ENCODE measurements around the gene CCN5.

Gene CCN5

DNA sequence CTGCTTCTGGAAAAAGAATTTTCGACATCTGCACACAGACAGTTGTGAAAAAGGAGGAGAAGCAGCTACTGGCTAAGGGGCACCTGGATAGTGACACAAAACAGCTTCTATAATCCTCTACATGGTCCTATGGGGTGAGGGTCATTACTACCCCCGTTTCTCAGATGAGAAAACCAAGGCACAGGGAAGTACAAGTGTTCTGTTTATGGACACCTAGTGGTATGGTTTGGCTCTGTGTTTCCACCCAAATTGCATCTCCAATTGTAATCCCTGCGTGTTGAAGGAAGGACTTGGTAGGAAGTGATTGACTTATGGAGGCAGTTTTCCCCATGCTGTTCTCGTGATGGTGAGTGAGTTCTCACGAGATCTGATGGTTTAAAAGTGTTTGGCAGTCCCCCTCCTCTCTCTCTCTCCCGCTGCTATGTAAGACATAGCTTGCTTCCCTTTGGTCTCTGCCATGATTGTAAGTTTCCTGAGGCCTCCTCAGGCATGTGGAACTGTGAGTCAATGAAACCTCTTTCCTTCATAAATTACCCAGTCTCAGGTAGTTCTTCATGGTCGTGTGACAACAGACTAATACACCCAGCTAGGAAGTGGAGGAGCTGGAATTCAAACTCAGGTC is 28.0 kb downstream of the CCN5 start:
- Mint-ChIP-seq H3K27ac (no peak overlapping the region), H3K27me3 (peaks cover 64% of the 10 kb centered on the region), H3K9me3 (peaks cover 4% of the 10 kb centered on the region), H3K4me3 (no peak overlapping the region), H3K36me3 (peaks cover 5% of the 10 kb centered on the region), H3K4me1 (peaks cover 14% of the 10 kb centered on the region)
- CTCF ChIA-PET = interaction anchor here (0.5 to 1.3 kb wide), 2 partner anchors 10 to 432 kb away, joined by 3 to 7 read pairs; no protein-coding TSS in a partner anchor
- DNase-seq = no peak

DNA sequence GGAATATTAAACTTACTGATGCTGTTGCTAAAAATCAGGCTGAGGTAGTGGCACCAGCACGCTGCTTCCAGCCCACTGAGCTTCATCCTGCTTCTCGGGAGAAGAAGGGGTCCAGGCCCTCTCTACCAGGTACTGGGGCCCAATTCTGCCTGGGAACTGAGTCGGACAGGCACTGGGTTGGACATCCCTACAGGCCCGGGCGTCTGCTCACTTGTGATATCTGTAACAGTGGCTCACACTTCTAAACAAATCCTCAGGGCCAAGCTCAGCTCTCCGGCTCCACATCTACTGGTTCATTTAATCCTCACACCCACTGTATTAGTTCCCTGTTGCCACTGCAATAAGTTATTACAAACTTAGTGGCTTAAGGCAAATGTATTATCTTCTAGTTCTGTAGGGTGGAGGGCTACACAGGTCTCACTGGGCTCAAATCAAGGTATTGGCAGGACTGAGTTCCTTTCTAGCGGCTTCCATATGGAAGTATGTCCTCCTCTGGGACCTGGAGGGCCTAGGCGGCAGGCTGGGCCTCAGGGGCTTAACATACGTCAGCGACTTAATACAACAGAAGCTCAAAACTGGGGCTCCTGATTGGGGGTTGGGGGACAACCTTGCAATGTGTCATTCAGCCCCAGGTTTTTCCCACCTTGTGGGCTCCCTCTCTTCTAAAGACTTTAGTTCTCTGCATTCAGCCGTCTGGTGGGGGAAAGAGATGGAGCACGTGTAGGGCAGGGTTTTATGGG is 28.9 kb downstream of the CCN5 start:
- no peak for DNase-seq
- H3K9me3 Mint-ChIP-seq = no peaks in the 10 kb centered on the region
- H3K36me3 Mint-ChIP-seq = no peaks in the 10 kb centered on the region
- peaks cover 9% of the 10 kb centered on the region for H3K4me1 Mint-ChIP-seq
- no peak overlapping the region for H3K4me3 Mint-ChIP-seq
- CTCF ChIA-PET = interaction anchor here (0.5 kb wide), 1 partner anchor 433 kb away, joined by 3 read pairs; no protein-coding TSS in a partner anchor
- peaks cover 64% of the 10 kb centered on the region for H3K27me3 Mint-ChIP-seq
- no peak overlapping the region for H3K27ac Mint-ChIP-seq

DNA sequence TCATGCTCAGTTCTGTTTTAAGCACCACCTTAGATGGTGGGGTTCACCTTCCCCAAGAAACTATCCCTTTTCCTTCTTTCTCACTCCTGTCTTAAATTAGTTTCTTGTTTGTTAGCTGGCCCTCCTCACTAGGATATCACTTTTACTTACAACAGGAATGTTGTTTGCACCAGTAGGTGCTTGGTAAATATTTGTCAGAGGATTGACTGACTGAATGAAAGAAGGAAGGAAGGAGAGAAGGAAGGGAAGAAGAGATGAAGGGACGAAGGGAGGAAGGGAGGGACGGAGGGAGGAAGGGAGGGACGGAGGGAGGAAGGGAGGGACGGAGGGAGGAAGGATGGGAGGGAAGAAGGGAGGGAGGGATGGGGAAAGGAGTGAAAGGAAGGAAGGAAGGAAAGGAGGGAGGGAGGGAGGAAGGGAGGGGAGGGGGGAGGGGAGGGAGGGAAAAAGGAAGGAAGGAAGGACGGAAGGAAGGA is 30.0 kb downstream of the CCN5 start:
- H3K27me3 Mint-ChIP-seq = peaks cover 68% of the 10 kb centered on the region

DNA sequence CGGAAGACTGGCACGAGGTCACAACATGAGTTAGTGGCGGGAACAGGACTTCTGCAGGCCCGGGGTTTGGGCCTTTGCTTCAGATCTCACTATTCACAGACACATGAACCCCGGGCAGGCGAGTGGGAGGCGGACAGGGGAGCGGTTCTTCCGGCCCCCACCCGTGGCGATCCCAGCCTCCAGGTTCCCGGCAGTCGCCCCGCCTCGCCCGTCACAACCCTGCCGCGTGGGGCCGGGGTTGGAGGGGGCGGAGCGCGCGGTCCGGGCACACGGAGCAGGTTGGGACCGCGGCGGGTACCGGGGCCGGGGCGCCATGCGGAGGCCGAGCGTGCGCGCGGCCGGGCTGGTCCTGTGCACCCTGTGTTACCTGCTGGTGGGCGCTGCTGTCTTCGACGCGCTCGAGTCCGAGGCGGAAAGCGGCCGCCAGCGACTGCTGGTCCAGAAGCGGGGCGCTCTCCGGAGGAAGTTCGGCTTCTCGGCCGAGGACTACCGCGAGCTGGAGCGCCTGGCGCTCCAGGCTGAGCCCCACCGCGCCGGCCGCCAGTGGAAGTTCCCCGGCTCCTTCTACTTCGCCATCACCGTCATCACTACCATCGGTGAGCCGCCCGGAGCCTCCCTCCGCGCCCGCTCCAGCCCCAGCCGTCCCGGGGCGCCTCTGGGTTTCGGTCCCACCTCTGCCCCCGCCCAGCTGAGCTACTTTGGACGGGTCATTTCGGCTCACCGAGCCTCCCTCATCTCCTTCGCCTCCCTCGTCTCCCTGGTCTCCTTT is 30.6 kb downstream of the CCN5 start, which contains the start of gene KCNK15:
KCNK15 (plus strand) TSS at position 268 of the 769 bp plus-strand sequence; CDS start at position 314, 46 bp downstream.
- Mint-ChIP-seq H3K4me3 (peak within 1 kb of the TSS; percentile 60), H3K4me1 (peaks cover 9% of the 10 kb centered on the region), H3K27me3 (peaks cover 70% of the 10 kb centered on the region), H3K9me3 (no peaks in the 10 kb centered on the region), H3K36me3 (no peaks in the 10 kb centered on the region), H3K27ac (no peak within 1 kb of the TSS)
- peak; percentile 48 for DNase-seq
- CTCF ChIA-PET = interaction anchor here (0.7 to 3.6 kb wide), 3 partner anchors 9 to 121 kb away, joined by 3 to 21 read pairs (median 3); no protein-coding TSS in a partner anchor

More for the DNA sequence above, 30.0 kb downstream of the CCN5 start:
- CTCF ChIA-PET = interaction anchor here (3.6 kb wide), 1 partner anchor 122 kb away, joined by 21 read pairs; no protein-coding TSS in a partner anchor
- H3K27ac Mint-ChIP-seq = no peak overlapping the region
- H3K9me3 Mint-ChIP-seq = no peaks in the 10 kb centered on the region
- DNase-seq = no peak
- peaks cover 9% of the 10 kb centered on the region for H3K4me1 Mint-ChIP-seq
- peak overlapping the region; percentile 42 for H3K4me3 Mint-ChIP-seq
- no peaks in the 10 kb centered on the region for H3K36me3 Mint-ChIP-seq

DNA sequence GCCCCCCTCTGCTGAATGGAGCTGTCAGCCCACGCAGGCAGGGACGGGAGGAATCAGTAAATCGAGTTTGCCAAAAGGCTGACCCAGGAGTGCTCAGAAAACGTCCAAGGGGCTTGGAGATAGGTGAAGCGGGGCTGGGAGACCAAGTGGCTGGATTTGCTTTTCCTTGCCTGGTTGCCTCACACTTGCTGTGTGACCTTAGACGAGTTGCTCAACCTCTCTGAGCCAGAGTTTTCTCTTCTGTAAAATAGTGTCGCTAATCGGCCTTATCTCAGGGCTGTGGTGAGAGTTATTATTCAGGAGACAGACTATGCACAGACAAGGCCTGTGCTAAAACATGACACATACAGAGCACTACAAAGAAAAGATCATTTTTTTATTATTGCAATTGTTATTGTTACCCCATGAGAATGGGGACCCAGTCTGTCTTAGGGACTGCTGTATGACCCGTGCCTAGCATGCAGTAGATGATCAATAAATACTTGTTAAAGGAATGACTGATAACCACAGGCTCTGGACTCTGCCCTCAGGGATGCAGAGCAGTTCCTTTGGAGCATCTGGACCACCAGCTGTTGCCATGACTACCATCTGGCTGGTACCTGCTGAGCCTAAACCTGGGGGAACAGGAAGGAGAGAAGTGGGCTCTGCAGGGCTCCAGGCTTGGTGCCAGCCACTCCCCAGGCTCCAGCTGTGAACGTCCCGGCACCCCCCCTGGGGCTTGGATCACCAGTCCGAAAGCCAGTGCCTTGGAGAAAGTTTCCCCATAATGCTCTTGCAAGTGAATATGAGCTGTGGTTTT is 31.4 kb downstream of the CCN5 start:
- no peak for DNase-seq
- H3K36me3 Mint-ChIP-seq = no peaks in the 10 kb centered on the region
- peaks cover 77% of the 10 kb centered on the region for H3K27me3 Mint-ChIP-seq
- H3K9me3 Mint-ChIP-seq = no peaks in the 10 kb centered on the region
- H3K4me1 Mint-ChIP-seq = peaks cover 9% of the 10 kb centered on the region
- H3K27ac Mint-ChIP-seq = no peak overlapping the region
- peak overlapping the region; percentile 60 for H3K4me3 Mint-ChIP-seq
- CTCF ChIA-PET = interaction anchor here (0.7 to 3.6 kb wide), 16 partner anchors 8 to 365 kb away, joined by 3 to 21 read pairs (median 4); no protein-coding TSS in a partner anchor

DNA sequence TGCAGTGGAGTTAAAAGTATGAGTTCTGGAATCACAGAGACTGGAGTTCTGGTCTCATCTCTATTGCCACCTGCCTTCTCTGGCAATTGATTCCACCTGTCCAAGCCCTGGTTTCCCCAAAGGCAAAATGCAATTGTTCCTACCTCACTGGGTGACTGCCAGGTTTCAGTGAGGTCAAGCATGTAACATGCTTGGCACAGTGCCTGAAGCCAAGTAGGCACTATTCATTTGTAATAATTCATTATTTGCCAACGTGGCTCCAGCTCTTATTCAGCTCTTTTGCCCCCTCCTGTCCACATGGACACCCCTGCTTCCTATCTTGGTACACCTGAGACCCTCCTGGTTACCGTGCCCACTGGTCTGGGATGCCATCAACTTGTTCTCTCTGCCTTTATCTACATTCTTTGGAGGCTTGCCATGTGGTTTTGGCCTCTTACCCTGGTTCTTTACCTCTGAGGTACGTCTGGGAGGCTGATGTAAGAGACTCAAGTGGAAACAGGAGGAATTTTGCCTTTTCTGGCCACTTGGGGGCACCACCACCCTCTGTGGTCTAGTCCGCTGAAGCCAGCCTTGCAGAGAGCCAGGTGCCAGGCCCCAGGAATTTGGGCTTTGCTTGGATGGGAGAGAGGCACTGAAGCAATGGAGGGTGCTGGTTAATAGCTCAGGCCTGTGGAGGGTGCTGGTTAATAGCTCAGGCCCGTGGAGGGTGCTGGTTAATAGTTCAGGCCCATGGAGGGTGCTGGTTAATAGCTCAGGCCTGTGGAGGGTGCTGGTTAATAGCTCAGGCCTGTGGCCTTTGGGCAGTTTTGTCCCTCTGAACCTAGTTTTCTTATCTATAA is 32.2 kb downstream of the CCN5 start:
- Mint-ChIP-seq H3K27me3 (peaks cover 72% of the 10 kb centered on the region), H3K9me3 (no peaks in the 10 kb centered on the region), H3K4me1 (peaks cover 9% of the 10 kb centered on the region), H3K4me3 (no peak overlapping the region), H3K27ac (no peak overlapping the region), H3K36me3 (no peaks in the 10 kb centered on the region)
- peak; percentile 75 for DNase-seq
- CTCF ChIA-PET = interaction anchor here (0.6 to 3.6 kb wide), 23 partner anchors 9 to 364 kb away, joined by 3 to 21 read pairs (median 4); no protein-coding TSS in a partner anchor

DNA sequence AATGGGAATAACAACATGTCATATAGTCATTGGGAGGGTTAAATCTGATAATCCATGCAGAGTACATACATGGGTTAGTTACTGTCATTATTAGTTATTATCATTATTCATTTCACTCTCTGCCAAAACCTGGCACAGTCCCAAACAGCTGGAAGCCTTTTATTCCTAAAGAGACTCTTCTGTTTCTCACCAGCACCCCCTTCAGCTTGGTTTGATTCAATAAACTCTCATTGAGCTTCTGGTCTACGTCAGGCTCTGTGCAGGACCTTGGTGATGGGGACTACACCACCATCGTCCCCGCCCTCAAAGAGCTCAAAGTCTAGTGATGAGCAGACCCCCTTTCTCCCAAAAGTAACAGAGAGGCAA is 32.8 kb downstream of the CCN5 start:
- Mint-ChIP-seq H3K27ac (no peak overlapping the region), H3K9me3 (no peaks in the 10 kb centered on the region), H3K36me3 (no peaks in the 10 kb centered on the region), H3K4me3 (no peak overlapping the region), H3K4me1 (peaks cover 9% of the 10 kb centered on the region), H3K27me3 (peaks cover 71% of the 10 kb centered on the region)
- DNase-seq = no peak
- CTCF ChIA-PET = interaction anchor here (0.6 to 3.6 kb wide), 18 partner anchors 10 to 349 kb away, joined by 3 to 21 read pairs (median 4); no protein-coding TSS in a partner anchor

DNA sequence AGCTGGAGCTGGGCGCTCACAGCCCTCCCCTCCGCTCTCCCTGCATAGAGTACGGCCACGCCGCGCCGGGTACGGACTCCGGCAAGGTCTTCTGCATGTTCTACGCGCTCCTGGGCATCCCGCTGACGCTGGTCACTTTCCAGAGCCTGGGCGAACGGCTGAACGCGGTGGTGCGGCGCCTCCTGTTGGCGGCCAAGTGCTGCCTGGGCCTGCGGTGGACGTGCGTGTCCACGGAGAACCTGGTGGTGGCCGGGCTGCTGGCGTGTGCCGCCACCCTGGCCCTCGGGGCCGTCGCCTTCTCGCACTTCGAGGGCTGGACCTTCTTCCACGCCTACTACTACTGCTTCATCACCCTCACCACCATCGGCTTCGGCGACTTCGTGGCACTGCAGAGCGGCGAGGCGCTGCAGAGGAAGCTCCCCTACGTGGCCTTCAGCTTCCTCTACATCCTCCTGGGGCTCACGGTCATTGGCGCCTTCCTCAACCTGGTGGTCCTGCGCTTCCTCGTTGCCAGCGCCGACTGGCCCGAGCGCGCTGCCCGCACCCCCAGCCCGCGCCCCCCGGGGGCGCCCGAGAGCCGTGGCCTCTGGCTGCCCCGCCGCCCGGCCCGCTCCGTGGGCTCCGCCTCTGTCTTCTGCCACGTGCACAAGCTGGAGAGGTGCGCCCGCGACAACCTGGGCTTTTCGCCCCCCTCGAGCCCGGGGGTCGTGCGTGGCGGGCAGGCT is 35.1 kb downstream of the CCN5 start:
- H3K27ac Mint-ChIP-seq = no peak overlapping the region
- CTCF ChIA-PET = interaction anchor here (1.0 to 2.0 kb wide), 3 partner anchors 117 to 346 kb away, joined by 3 to 11 read pairs (median 5); no protein-coding TSS in a partner anchor
- H3K4me3 Mint-ChIP-seq = no peak overlapping the region
- DNase-seq = peak; percentile 45
- H3K9me3 Mint-ChIP-seq = no peaks in the 10 kb centered on the region
- peaks cover 56% of the 10 kb centered on the region for H3K27me3 Mint-ChIP-seq
- no peaks in the 10 kb centered on the region for H3K36me3 Mint-ChIP-seq
- peaks cover 8% of the 10 kb centered on the region for H3K4me1 Mint-ChIP-seq

DNA sequence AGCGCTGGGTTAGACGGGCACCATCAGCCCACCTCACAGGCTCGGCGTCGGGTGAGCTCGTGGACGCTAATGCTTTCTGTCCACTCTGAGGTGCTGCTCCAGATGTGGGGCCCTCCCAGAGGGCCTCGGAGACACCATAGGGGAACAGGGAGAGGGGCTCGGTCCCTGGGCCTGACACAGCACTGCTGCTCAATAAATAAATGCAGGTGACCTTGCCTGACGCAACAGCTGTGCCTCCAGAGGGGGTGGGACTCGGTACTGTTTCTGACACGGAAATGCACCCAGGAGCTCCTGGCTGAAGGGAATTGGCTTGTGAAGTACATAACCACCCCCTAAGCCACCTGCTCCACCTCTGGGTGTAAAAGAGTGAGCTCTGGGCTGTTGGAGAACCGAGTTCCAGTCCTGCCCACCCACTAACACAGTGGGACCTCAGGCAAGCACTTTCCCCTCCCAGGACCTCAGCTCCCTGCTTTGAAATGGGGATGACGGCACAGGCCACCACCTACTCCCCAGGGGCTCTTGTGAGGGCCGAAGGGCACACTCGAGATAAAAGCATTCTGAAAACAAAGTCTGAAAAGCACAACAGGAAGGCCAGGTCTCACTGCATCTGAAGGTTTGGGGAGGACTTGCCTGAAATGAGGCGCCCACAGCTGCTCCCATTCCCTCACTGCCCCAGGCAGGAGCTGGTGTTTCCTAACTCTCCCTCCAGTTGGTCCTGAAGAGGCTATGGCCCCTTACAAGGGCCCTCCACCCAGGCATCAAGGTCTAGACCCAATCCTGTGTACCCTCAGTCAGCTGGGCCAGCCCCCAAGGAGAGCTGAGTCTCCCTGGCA is 37.1 kb downstream of the CCN5 start:
- CTCF ChIA-PET = interaction anchor here (0.6 kb wide), 1 partner anchor 239 kb away, joined by 3 read pairs; no protein-coding TSS in a partner anchor
- H3K27me3 Mint-ChIP-seq = peaks cover 35% of the 10 kb centered on the region
- DNase-seq = no peak

DNA sequence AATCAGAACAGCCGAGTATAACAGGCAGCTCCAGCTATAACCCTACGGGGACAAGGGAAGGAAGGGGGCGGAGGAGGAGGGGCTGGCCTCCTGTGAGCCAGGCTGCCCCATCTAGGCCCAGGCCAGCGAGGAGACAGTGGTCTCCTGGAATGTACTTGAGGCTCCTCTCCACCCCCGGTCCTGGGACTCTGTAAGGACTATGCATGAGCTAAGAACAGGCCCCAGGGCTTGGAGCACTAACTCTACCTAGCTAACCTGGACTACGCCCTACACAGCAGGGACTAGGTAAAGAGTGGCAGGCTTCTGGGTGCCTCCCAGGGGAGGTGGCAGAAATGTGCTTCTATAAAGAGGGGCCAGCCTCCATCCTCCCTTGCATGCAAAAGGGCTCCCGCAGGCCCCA is 39.4 kb downstream of the CCN5 start:
- no peak overlapping the region for H3K4me3 Mint-ChIP-seq
- no peaks in the 10 kb centered on the region for H3K4me1 Mint-ChIP-seq
- CTCF ChIA-PET = no interaction called here
- H3K27ac Mint-ChIP-seq = no peak overlapping the region
- no peaks in the 10 kb centered on the region for H3K9me3 Mint-ChIP-seq
- no peak for DNase-seq
- peaks cover 34% of the 10 kb centered on the region for H3K27me3 Mint-ChIP-seq
- no peaks in the 10 kb centered on the region for H3K36me3 Mint-ChIP-seq

More for the DNA sequence above, 37.1 kb downstream of the CCN5 start:
- Mint-ChIP-seq H3K9me3 (no peaks in the 10 kb centered on the region), H3K36me3 (no peaks in the 10 kb centered on the region), H3K27ac (no peak overlapping the region), H3K4me3 (no peak overlapping the region), H3K4me1 (peaks cover 2% of the 10 kb centered on the region)

DNA sequence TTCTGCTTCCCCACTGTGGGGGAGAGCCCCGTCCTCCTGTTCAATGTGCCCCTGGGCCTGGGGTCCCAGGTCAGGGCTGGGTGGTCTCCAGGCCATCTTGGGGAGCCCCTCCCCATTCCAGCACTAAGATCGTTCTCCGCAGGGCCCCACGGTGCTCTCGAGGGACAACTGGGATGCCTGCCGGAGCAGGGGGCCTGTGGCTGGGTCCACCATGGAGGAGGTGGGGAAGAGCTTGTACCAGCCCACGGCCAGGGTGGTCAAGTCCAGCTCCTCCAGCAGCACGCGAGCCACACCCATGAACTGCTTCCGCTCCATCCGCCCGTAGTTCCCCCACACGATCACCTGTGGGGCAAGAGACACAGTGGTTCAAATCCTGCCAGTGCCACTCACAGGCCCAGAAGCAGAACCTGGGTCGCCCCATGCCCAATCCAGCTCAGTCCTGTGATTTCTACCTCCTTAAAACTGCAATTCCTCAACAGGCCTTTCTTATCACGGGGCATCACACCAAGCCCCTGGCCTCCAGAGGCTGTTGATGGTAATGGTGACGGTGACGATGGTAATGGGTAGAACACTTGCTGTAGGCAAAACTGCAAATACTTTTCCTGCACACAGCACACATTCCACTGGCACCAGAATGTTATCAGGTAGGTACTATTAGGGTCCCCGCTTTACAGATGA is 41.0 kb downstream of the CCN5 start:
- CTCF ChIA-PET = no interaction called here
- Mint-ChIP-seq H3K27me3 (peaks cover 32% of the 10 kb centered on the region), H3K4me1 (no peaks in the 10 kb centered on the region), H3K27ac (no peak overlapping the region), H3K36me3 (no peaks in the 10 kb centered on the region), H3K9me3 (no peaks in the 10 kb centered on the region), H3K4me3 (no peak overlapping the region)
- no peak for DNase-seq
